Measurements from ENCODE around the gene AP4B1. TPM values are rescaled to one million over a fixed set of nuclear protein-coding genes. Genes with fewer than 3 reads are reported as not detected.

AP4B1 gene
- total RNA-seq, 1 experiment from 2014 or later: 11.1 TPM

DNA sequence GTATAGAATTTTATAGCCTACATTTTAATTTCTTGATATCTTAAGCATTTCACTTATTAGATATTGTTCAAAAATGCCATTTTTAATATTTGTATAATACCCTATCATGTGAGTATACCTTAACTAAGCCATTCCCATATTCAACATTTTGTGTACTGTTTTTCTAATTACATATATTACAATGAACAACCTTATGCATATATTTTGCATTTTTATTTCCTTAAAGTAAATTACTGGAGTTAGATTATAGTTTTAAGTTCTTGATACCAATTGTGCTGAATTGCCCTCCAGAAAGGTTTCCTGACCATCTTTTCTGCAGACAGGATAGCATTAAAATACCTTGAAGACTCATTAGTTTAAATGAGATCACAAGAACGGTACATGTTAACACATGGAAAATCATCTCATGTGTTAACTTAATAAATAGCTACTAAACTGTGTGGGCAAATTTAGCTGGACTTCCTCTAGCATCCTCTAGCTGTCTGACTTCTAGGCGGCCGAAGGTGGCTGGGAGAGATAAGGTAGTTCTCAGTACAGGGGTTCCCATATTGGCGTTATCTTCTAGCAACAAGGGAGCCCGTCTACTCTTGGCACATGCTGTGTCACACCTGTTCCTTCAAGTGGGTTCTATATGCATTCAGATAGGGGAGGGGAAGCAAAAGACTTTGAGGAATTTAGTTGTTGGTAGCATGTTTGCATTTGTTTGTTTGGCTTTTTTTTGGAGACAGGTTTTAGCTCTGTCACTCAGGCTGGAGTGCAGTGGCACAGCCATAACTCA, 9.5 kb upstream of the AP4B1 start:
- no peak overlapping the region for H2AFZ ChIP-seq (ENCODE audit: low read depth, low read length, poor library complexity, severe bottlenecking)
- ChIA-PET POLR2A (no interaction called here), CTCF (no interaction called here), RAD21 (ENCODE audit: low non-redundant PET in 1 of 2, low total read pairs in 2 of 2, uncharacterized antibody in 2 of 2, unreplicated experiment in 2 of 2) (no interaction called here)
- H3K4me3 ChIP-seq (replicated peaks in 1 of 2; ENCODE audit: low read depth in 1 of 2, low read length in 2 of 2): no peak overlapping the region
- H4K20me1 ChIP-seq (ENCODE audit: insufficient read depth): no peaks in the 10 kb centered on the region
- no peaks in the 10 kb centered on the region for H3K27me3 ChIP-seq (ENCODE audit: insufficient read depth, low read length)
- no peaks in the 10 kb centered on the region for H3K79me2 ChIP-seq (ENCODE audit: insufficient read depth, low read length)
- DNase-seq (ENCODE audit: low read depth, low spot score): no peak
- no TSS peak for BruUV-seq (replicated peaks)
- H3K27ac ChIP-seq (ENCODE audit: low read depth, low read length): no peak overlapping the region
- no peak overlapping the region for H3K4me2 ChIP-seq (ENCODE audit: low read length)
- H3K36me3 ChIP-seq (ENCODE audit: control insufficient read depth in 1 of 2, insufficient read depth in 2 of 2, low read length in 2 of 2): peaks cover 11 to 16% of the 10 kb centered on the region in 2 experiments; a peak in 3 of 4 replicates
- TF ChIP-seq ZNF274 (IDR thresholded peaks at IDR 0.05; ENCODE audit: low read depth, low read length) (no peak), SP1 (IDR thresholded peaks at IDR 0.05; ENCODE audit: low read depth) (no peak), CTCF (IDR thresholded peaks at IDR 0.05 in 2 of 3, conservative IDR thresholded peaks at IDR 0.05 in 1 of 3; ENCODE audit: borderline replicate concordance in 1 of 3, insufficient read depth in 1 of 3, low read depth in 2 of 3, low read length in 2 of 3) (no peak), EZH2phosphoT487 (IDR thresholded peaks at IDR 0.05; ENCODE audit: borderline replicate concordance) (no peak), CBX3 (IDR thresholded peaks at IDR 0.05; ENCODE audit: low read depth) (no peak), TCF7L2 (IDR thresholded peaks at IDR 0.05; ENCODE audit: borderline replicate concordance, extremely low read depth, insufficient read depth, insufficient read length) (no peak), REST (IDR thresholded peaks at IDR 0.05; ENCODE audit: low read depth) (no peak), RAD21 (IDR thresholded peaks at IDR 0.05; ENCODE audit: low read depth) (no peak), SIN3A (IDR thresholded peaks at IDR 0.05; ENCODE audit: low read depth) (no peak), ELF1 (IDR thresholded peaks at IDR 0.05; ENCODE audit: borderline replicate concordance, low read depth) (no peak), JUND (IDR thresholded peaks at IDR 0.05) (no peak), YY1 (IDR thresholded peaks at IDR 0.05; ENCODE audit: extremely low read depth, insufficient replicate concordance, low read depth, low read length) (no peak), POLR2A (IDR thresholded peaks at IDR 0.05; ENCODE audit: borderline replicate concordance, extremely low read depth, insufficient read depth, insufficient read length) (no peak), EGR1 (IDR thresholded peaks at IDR 0.05; ENCODE audit: low read depth) (no peak), POLR2AphosphoS5 (IDR thresholded peaks at IDR 0.05; ENCODE audit: low read depth, low read length) (no peak), ZFX (IDR thresholded peaks at IDR 0.05) (no peak), ZBTB33 (IDR thresholded peaks at IDR 0.05; ENCODE audit: extremely low read depth, insufficient replicate concordance, low read length) (no peak), FOSL1 (IDR thresholded peaks at IDR 0.05; ENCODE audit: low read depth) (no peak), MAX (IDR thresholded peaks at IDR 0.05) (no peak)
- TF ChIP-seq, protein P1, sequence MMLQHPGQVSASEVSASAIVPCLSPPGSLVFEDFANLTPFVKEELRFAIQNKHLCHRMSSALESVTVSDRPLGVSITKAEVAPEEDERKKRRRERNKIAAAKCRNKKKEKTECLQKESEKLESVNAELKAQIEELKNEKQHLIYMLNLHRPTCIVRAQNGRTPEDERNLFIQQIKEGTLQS (IDR thresholded peaks at IDR 0.05): no peak
- no peak overlapping the region for H3K9ac ChIP-seq (ENCODE audit: low read length)
- H3K9me2 ChIP-seq (ENCODE audit: insufficient read depth): no peaks in the 10 kb centered on the region
- intact Hi-C loops (cut with micrococcal nuclease): no loop called here
- H3K4me1 ChIP-seq (ENCODE audit: control insufficient read depth in 1 of 2, insufficient read depth in 2 of 2, low read length in 2 of 2): no peaks in the 10 kb centered on the region
- no peaks in the 10 kb centered on the region for H3K9me3 ChIP-seq (ENCODE audit: control insufficient read depth in 1 of 2, insufficient read depth in 1 of 2, low read depth in 1 of 2, low read length in 2 of 2)
- no peak for ATAC-seq
